Measurements from ENCODE around the gene PARD3.

Gene PARD3

DNA sequence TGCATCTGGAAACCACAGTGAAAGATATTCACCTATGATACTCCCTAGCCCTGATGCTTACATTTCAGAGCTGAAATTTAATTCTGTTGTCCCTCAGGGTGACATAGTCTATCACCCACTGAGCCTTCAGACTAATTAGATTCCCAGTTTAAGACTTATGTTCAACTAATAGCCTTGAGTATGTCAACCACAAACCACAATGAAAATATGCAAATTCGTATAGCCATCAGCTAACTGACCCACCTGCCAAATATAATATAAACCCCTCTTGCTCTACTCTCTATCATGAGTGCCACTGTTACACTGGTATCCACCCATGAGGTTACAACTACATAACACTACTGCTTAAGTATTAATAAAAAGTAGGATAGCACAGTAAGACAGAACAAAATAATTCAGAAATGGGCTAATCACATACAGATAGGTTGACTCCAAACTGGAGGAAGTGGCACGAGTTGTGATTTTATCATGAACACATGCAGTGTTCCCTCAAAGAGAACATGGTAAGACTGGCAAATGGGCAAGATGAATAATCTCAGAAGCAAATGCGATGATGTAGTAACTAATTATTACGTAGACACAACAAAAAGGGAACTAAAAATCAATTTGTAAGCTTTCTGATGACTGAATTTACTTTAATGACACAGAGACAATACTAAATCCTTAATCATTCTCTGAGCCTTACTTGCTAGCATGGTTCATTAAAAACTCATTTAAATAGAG lies 290.6 kb downstream of the PARD3 start:
- peak; percentile 84 for DNase-seq

DNA sequence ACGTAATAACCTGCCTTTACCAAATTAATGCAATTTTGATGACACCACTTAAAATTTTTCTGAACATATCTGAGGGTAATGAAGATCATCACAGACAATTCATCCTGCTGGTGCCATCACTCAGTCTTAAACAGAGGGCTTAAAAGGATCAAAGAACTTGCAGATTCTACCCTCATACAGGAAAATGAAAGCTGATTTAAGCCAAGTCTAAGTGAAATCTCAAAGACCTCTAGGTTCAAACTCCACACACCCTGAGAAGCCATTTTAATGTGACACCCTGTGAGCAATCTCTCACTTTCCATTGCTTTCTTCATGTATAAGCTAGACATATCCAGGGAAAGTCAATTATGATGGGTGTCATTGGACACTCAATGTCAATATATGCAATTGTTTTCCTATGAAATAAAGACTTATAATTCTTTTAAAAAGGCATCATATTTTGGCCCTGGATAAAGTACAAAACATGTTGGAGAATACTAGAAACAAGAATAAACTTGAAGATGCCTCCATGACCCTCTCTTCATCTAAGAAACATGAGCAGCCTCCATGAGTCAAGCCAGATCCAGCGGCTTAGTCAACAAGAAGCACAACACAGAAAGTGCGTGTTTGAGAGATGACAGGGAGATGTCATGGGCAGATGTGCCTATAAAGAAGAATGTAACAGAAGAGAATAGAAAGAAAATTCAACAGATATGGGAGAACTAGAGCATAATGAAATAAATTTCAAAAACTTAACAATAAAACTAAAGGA lies 291.9 kb downstream of the PARD3 start:
- DNase-seq, result no peak

DNA sequence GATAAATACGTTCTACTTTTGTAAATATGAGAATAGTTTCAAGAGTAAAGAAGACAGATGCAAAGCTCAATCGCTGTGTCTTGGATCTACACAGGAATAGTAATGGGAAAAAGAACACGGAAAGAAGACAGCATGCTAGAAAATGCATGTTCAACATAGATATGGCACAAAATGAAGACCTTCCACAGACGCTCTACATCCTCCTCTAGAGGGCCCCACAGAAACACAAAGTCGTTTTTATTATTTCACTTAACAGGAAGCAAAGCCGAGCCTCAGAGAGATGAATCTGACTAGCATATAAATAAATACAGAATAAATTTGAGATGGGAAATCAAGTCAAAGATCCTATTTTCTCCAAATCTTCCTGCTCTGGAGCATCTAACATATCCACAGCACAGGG lies 292.6 kb downstream of the PARD3 start:
- DNase-seq, result peak; percentile 58

DNA sequence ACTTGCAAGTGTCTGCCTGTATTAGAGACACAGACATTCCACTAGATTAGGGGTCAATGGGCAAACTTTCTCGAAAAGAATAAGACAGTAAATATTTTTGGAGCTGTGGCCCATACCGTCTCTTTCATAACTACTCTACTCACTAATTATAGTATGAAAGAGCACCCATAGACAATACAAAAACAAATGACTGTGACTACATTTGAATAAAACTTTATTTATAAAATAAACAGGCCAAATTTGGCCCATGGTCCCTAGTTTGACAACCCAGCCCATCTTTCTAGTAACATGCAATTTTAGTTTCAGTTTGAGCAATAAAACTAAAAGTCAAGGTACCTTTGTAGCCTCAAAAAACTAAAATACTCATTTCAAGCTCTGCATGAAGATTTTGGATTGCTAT lies 294.6 kb downstream of the PARD3 start:
- DNase-seq, result no peak

DNA sequence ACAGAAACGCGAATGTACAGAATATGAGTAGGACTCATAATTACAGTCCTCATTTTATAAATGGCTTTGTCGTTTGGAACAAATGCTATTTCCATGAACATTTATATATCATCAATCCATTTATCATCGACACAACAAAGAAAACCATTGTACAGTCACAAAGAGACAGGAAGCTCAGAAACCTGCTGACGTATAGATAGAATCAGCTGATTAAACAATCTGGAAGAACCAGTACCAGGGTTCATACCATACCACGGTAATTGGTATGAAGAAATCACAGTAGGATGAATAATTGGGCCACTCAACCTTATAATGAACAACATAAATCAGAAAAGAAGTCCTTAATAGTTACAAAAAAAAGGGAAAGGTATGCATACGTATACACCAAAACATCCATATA lies 295.0 kb downstream of the PARD3 start:
- no peak for DNase-seq

DNA sequence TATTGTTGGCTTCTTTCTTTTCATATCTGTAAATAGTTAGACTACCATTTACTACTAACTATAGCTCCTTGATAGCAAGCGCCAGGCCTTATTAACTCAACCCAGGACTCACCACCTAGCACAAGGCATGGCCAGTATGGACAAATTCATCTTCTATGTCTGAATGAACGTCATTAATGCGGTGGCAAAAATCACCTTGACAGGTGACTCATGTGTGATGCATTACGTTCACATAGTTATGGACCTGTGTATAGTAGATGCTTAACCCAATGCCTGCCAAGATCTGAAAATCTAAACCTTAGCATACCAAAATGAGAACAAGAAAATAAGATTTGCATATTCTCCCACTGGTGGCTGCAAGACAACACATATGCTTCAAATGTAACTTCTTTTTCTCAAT lies 300.8 kb downstream of the PARD3 start:
- no peak for DNase-seq

DNA sequence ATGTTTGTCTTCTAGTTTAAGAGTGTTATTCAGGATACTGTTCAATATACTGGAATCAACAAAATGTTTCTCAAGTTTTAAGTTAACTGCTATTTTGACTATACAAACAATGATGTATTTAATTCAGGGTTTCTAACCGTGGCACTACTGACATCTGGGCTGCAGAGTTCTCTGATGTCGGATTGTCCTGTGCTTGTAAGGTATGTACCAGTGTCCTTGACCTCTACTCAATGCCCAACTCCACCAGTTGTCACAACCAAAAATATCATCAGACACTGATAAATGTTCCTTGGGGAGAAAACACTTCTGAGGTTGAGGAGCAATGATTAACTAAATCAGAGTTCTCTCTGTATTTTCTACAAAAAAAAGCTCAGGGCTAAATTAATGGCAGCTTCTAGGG lies 301.5 kb downstream of the PARD3 start:
- no peak for DNase-seq

DNA sequence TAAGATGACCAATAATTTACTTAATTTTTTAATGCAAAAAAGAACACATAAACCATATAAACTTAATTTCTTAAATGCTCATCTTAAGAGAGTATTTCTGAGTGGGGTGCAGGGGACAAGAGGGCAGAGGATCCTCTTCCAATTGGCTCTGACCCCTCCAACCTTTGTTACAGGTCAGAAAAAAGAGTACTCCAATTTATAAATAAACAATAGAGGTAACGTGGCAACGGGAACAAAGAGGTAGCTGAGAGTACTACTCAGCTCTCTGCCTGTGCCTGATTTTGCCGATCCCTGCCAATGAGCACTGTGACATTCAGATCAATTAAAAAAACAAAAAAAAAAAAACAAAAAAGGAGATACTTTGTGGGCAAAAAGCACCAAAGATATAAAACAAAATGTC lies 307.9 kb downstream of the PARD3 start:
- no peak for DNase-seq

DNA sequence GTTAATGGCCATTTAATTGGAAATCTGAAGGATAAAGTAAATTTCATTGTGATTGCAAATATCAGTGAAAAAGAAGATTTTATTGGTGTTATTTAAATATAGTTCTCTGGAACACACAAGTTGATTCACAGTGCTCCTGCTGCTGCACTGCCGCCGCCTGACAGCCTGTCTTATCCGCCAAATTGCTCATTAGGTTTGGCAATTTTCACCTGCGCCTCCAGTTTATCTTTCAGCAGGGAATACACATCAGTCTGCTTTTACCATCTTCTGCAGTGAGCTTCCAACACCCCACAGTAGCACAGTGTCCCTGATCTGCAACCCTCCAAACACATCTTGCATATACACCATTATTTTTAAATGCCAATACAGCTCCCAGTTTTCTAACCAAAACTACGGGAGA lies 308.3 kb downstream of the PARD3 start:
- DNase-seq, result no peak

DNA sequence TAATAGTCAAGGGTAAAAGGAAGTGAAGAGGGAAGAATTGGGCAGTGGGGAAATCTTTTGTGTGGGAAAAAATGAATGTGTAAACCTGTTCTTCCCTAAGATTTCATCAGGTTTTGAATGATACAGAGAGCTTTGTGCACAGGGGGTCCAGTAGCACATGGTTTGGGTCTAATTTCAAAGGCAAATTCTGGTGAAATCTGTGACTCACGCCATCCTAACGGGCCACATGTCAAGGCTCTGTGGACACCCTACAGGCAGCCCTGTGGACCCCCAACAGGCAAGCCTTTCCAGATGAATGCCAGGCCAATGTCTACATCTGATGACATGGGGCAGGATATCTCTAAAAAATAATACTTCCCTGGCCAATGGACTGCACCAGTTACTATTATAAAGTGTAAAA lies 309.8 kb downstream of the PARD3 start:
- no peak for DNase-seq

DNA sequence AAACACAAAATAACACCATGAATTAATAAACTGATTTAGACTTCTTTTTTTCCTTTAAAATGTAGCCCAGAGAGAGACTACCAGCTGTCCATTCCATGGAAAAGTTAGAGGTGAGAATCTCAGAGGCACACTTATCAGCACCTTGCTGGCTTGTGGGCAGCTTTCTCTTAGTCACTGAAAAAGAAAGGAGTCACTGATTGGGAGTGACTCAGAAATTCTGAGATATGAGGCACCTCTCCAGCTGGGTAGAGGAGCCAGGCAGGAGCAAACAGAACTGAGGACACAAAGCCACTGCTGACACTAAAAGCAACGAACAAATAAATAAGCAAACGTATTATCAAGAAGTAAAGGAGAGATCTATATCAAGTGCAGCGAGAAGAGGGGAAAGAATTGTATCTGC lies 310.6 kb downstream of the PARD3 start:
- no peak for DNase-seq

DNA sequence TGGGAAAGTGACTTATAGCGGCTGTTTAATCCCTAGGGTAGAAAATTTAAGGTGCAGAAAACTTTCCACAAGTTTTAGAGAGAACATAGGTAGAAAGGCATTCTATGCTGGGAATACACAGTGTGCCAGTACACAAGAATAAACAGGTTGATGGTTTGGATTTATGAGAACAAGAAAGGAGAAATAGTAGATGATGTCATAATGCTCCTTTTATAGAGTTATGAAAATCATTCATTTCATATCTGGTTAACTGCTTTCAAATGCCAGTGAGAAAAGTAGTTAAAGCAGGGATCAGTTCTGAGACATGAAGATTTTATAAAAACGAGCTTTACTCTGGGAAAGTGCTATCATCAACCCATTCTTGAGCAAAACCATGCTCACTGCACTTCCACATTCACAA lies 311.4 kb downstream of the PARD3 start:
- DNase-seq, result no peak

DNA sequence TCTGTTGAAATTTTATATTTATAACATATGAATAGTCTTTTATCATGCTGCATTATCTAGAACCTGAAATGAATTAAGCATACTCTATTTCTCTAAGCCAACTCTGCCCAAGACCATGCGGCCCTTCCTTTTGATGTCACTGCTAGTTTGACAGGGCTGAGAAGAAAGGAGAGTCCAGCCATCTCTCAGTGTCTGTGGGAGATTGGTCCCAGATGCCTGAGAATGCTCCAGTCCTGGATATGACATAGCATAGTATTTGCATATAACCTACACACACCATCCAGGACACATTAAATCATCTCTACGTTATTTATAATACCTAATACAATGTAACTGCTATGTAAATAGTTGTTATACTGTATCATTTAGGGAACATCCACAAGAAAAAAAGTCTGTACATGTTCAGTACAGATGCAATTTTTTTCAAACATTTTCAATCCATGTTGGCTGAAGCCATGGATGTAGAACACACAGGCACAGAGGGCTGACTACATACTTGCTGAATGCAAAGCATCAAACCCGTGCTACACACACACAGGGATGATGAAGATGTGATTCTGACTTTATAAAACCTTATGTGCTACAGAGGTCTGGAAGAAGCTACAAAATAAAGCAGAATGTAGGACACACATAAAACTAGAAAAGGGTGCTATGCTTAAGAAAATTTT lies 315.4 kb downstream of the PARD3 start:
- peak; percentile 15 for DNase-seq

DNA sequence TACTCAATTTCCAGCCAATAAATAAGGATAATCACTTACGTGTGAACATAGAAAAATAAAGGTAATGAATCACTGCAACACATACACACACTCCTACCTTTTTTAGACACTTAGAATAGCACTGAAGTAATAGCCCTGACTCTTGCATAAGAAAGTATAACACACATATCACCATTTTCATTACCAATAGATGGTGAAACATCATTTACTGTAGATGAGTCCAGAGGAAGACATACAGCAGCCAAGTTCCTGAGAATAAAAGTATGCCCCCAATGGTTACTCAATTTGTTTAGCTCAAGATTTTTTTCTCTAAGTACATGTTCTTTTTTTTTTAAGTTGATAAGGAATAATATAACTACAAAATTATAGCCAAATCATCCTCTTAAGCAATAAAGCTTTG lies 316.3 kb downstream of the PARD3 start:
- DNase-seq, result no peak

DNA sequence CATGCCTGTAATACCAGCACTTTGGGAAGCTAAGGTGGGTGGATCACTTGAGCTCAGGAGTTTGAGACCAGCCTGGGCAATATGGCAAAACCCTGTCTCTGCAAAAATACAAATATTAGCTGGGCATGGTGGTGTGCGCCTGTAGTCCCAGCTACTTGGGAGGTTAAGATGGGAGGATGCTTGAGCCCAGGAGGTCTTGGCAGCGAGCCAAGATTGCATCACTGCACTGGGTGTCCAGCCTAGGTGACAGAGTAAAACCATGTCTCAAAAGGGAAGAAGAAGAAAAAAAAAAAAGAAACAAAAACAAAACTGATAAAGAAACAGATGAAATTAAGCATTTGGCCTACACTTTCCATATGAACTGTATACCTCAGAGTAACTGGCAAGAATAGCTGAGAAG lies 319.2 kb downstream of the PARD3 start:
- DNase-seq, result no peak

DNA sequence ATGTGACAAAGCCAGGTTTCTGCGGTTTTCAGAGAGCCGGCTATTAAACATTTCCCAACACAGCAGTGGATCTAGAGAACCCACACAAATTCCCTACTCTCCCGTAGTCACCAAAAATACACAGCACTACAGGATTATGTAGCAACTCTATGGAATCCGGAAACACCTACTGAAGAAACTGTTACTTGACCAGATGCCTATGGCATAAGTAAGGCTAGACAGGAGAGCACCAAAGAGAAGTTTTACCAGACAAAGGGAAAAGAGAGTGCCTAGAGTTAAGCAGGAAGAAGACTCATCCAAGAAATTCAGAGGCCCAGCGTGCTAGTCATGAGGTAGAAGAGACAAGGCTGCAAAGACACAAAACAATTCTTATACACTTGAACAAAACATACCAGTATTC lies 321.1 kb downstream of the PARD3 start:
- no peak for DNase-seq

DNA sequence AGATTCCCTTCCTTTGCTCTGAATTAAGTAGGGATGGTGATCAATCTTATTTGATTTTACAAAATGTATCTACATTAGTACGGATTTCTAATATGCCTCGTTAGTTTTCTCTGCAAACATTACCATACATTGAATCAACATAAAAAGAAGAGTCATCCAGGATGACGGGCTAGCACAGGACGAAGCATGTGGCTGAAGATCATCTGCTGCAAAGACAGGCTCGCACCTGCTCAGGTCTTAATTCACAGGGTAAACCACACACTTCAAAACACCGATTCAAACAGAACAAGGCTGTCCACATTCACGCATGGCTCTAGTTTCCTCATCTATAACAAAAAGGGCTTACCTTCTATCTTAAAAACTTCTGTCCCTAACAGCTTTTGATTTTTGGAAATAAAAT lies 323.0 kb downstream of the PARD3 start:
- peak; percentile 50 for DNase-seq

DNA sequence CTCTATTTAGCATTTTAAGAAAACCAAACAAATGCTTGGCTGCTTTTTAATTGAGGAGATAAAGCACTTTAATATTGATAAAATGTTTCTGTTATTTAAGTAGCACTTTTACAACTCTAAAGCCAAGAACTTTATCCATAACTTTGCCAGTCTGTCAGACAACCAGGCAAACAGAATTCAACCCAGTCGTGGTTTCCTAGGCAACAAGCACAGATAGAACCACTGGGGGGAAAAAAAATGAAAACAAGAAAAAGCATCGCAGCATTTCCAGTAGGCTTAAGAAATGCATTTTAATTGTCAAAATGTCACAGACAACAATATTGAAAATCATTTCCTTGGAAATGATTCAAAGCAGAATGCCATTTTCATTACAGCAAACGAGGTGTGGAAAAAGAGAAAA lies 323.4 kb downstream of the PARD3 start:
- no peak for DNase-seq

DNA sequence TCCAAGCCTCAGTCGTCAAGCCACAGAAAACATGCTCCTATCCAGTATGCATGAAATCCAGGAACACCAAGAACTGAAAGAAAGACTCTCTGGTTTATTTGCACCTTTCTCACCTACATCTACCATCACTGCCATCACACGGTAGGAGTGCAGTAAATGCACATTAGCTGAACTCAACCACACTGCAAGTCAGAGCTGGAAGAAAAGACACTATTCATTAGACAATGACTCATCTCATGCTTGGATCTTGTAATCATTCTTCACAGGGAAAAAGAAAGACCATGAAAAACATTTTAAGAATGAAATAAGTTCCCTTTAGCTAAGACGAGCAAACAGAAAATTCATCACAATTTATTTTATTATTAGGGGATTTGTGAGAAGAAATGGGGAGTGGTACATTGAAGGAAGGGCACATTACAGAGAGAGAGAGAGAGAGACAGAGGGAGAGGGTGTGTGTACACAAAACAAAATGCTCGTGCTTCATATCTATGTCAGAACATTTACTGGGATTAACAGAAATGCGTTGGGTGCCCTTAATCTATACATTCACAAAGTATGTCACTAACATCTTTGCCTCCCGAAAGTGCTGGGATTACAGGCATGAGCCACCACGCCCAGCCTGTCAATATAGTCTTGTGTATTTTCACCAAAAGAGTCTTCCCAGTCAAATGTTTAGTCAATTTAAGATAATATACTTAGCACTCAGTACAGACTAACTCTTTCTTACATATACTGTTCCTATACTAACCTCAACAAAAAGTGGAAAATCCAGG lies 324.9 kb downstream of the PARD3 start:
- no peak for DNase-seq

DNA sequence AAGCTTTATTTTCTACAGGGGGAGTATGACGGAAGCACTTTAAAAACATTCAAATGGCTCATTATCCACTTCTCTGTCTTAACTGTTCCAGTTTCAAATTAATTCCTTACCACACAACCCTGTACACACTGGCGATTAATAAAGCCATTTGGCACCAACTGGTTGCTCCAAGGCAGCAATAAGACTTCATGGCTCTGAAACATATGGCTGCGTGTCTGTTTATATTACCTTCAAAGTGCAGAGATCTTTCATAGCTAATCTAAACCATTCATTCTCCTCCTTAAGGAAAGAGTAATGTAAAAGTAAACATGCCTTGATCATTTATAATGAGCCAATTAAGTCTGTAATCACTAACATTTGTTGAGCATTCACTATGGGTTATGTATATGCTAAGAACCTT lies 325.7 kb downstream of the PARD3 start:
- DNase-seq, result no peak

DNA sequence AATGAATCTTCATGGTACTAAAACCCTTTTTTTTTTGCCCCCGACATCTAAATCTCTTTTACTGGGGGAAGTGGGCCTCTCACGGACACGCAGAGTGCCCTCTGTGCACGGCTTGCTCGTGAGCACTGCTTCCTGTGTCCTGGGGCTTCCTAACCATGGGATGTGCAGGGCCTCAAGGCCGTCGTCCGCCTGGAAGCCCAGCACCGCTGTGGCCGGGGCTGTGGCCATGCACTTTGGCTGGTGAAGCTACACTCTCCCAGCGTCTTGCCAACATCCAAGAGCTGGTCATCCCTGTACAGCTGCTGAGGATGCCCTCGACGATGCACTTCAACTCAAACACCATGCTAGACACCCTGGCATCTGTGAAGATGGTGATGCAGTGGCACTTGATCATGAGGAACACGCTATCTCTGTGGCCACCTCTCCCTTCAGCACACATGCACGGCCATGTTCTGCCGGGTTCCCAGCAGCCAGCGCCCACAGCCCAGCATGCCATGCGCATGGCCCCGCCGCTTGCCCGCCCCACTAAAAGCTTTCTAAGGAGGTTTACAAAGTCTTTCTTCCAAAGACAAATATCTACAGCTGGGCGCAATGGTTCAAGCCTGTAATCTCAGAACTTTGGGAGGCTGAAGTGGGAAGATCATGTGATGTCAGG lies 326.5 kb downstream of the PARD3 start:
- no peak for DNase-seq

DNA sequence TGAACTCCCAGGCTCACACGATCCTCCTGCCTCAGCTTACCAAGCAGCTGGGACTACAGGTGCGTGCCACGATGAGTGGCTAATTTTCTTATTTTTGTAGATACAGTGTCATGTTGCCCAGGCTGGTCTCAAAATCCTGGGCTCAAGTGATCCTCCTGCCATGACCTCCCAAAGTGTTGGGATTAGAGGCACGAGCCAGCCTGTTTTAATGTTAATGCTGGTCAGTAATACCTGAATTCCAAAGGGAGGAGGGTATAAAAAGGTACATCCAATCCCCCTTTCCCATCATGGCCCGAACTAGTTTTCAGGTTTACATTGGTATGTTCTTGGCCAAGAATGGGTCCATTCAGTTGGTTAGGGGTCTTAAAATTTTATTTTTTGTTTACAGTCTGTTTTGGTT lies 329.1 kb downstream of the PARD3 start:
- DNase-seq, result no peak

DNA sequence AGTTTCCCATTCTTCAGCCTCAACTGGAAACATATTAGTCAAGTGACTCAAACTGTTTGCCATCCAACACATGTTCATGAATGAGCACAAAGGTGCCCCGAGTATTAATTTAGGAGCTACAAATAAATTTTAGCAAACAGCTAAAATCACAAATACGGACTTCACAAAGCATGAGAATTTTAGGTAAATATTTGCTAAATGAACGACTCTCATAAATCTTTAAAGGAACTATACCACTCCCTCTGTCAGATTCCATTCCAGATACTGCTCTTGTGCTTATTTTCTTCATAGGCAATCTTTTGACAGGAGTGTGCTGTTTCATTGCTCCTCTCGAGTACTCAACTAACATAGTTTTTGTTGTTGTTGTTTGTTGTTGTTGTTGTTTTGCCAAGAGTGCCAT lies 330.9 kb downstream of the PARD3 start:
- DNase-seq, result no peak

All from NCI-H526 treated with DMSO at 0.1 percent for 48 hours (cell line).